Prostate gland (tissue), 2 donors: ENCODE measurements around the gene PSRC1. TPM values are rescaled to one million over a fixed set of nuclear protein-coding genes. Genes with fewer than 3 reads are reported as not detected.

Experiments
- DNase-seq: peaks from one replicate; pipeline ENCODE4 v3.0.0-alpha.2; 2019; ENCODE audit warnings: low spot score
- H3K27ac ChIP-seq, 2 donors: fragments of 200-600 bp; sonication (generic); 2 replicates each; pipeline ENCODE4 v1.5.1; 2017 to 2019
- H3K27me3 ChIP-seq: fragments of 200-600 bp; sonication (generic); replicated peaks from 2 replicates; pipeline ENCODE4 v1.5.1; 2019; ENCODE audit not compliant: insufficient read depth
- H3K36me3 ChIP-seq, 2 donors: fragments of 200-600 bp; sonication (generic); 1 replicate in 1 of 2; 2 replicates in 1 of 2; pipeline versions ENCODE4 v1.5.1 to v1.8.1; 2017 to 2019
- H3K4me1 ChIP-seq: fragments of 200-600 bp; sonication (generic); replicated peaks from 2 replicates; pipeline ENCODE4 v1.5.1; 2019
- H3K4me3 ChIP-seq, 2 donors: fragments of 200-600 bp; sonication (generic); 2 replicates each; pipeline ENCODE4 v1.5.1; 2017 to 2019
- H3K9me3 ChIP-seq: fragments of 200-600 bp; sonication (generic); 2 replicates; pipeline ENCODE4 v1.5.1; 2017
- POLR2A ChIP-seq: fragments of 450-650 bp; IDR thresholded peaks from one replicate; pipeline ENCODE4 v1.6.1; 2016; ENCODE audit warnings: antibody characterized with exemption, mild to moderate bottlenecking
- POLR2AphosphoS5 ChIP-seq: sonication (generic); formaldehyde crosslinking; IDR thresholded peaks from one replicate; pipeline ENCODE4 v1.6.1; 2017; ENCODE audit warnings: antibody characterized with exemption
- WGBS: methylation state at CpG from one replicate; pipeline ENCODE4 v1.1.5; 2018; 5-methylcytosine and 5-hydroxymethylcytosine counted together
- intact Hi-C: fragments of 100-400 bp; cut with DNase I; formaldehyde crosslinking; loops from one replicate; pipeline ENCODE4 v1.14.2; 2022
- total RNA-seq, 2 donors: library from RNA; depleted of rRNA; stranded (reverse); fragments of >200 nt; gene quantifications; one replicate each; pipeline ENCODE4 v1.1.0, GENCODE V29; 2016
- TF ChIP-seq, protein P1 (sequence below), 4 experiments: fragments of 200-600 bp in 2 of 4; fragments of 450-650 bp in 2 of 4; sonication (generic) in 2 of 4; IDR thresholded peaks; 1 replicate in 3 of 4; 2 replicates in 1 of 4; pipeline ENCODE4 v1.5.1; 2016 to 2019; ENCODE audit warnings: antibody characterized with exemption in 4 of 4, mild to moderate bottlenecking in 2 of 4, moderate library complexity in 2 of 4

PSRC1 gene
- total RNA-seq, 2 donors from 2014 or later = 9.1 to 40.0 TPM

DNA sequence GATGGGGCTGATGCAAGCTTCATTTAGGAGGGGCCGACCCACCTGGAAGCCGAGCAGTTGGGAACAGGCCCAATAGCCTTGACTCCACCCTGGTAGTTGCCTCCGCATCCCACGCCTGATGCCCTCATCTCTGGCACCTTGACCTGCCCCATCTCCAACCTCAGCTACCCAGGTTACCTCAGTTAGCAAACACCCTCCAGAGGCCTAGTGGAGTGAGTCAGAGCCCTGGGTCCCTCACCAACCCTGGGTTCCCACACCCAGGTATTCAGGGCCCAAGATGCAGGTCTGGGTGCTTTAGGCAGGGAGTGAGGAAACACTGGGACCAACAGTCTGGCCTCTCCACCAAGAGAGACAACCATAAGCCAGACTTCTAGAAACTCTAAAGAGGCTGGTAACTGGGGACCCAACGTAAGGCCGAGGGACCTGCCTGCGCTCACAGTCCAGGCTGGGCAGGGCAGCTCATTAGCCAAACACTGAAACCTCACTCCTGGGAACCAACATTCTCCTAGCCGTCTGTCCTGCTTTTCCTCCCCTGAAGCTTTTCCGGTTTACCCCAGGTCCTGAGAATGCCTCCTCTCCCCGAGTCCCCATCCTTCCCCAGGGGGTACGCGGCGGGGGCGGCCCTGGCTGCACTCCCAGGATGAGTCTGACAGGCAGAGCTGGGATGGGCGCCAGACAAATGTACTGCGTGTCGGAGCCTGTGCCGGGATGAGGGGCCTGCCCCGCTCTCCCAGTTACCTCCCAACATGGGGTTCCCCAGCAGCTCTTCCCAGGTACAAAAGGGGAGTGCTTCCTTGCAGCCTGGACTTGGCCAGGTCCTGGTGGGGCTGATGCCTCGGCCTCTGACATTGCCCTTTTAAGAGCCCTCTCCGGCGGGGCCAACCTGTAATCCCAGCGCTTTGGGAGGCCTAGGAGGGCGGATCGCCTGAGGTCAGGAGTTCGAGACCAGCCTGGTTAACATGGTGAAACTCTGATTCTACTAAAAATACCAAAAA is 42.5 kb downstream of the PSRC1 start:
- H3K9me3 ChIP-seq = no peaks in the 10 kb centered on the region
- TF ChIP-seq, protein P1, sequence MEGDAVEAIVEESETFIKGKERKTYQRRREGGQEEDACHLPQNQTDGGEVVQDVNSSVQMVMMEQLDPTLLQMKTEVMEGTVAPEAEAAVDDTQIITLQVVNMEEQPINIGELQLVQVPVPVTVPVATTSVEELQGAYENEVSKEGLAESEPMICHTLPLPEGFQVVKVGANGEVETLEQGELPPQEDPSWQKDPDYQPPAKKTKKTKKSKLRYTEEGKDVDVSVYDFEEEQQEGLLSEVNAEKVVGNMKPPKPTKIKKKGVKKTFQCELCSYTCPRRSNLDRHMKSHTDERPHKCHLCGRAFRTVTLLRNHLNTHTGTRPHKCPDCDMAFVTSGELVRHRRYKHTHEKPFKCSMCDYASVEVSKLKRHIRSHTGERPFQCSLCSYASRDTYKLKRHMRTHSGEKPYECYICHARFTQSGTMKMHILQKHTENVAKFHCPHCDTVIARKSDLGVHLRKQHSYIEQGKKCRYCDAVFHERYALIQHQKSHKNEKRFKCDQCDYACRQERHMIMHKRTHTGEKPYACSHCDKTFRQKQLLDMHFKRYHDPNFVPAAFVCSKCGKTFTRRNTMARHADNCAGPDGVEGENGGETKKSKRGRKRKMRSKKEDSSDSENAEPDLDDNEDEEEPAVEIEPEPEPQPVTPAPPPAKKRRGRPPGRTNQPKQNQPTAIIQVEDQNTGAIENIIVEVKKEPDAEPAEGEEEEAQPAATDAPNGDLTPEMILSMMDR (IDR thresholded peaks at IDR 0.05) = peak in 1 of 4 experiments; percentile 12
- TF ChIP-seq POLR2A (no peak), POLR2AphosphoS5 (peak; percentile 60)
- intact Hi-C loops = no loop called here
- peak; percentile 71 for DNase-seq
- no peak overlapping the region for H3K4me3 ChIP-seq
- H3K4me1 ChIP-seq = no peaks in the 10 kb centered on the region
- H3K27me3 ChIP-seq = no peaks in the 10 kb centered on the region
- WGBS = 11% methylated on average over 26 of the region's 26 CpGs
- H3K36me3 ChIP-seq = peaks cover 5 to 6% of the 10 kb centered on the region in 2 donors
- H3K27ac ChIP-seq = peak overlapping the region; percentile 49 to 68

DNA sequence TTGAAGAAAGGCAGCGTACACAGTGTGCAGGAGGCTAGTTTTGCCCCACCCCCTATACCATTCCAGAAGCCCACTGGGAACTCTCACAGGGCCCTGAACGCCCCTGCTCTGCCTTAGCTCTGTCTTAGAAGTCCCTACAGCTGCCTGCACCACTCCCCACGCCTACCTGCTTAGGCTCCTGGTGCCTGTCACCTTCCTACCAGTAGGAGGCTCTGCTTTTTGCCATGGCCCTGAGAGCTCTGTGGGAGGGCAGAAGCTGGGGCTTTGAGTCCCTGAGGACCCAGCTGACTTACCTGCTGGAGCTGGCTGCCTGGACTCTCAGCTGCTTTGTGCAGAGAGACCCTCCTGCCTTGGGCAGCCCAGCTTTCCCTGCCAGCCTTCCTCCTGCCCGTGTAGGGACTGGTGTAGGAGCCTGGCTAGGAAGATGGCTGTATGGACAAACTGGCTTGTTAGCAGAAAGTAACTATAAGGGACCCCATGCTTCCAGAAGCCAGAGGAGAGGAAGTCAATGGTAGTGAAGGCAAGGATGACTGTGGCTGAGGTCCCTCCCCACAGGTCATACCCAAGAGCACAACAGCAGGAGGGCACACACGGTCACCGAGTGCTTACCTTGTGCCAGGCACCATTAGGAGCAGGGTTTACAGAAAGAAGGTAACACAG is 43.4 kb downstream of the PSRC1 start:
- Histone ChIP-seq H3K4me3 (no peak overlapping the region), H3K27me3 (no peaks in the 10 kb centered on the region), H3K36me3 (peaks cover 6 to 10% of the 10 kb centered on the region in 2 donors), H3K9me3 (no peaks in the 10 kb centered on the region), H3K4me1 (no peaks in the 10 kb centered on the region), H3K27ac (peak overlapping the region; percentile 25 to 68)
- 46% methylated on average over 6 of the region's 6 CpGs for WGBS
- no peak for TF ChIP-seq POLR2A
- TF ChIP-seq, protein P1 (IDR thresholded peaks at IDR 0.05) = peak in 3 of 4 experiments; percentile 18 to 56 (median 45)
- intact Hi-C loops = no loop called here
- DNase-seq = no peak

- Histone ChIP-seq H3K36me3 (peaks cover 6 to 10% of the 10 kb centered on the region in 2 donors), H3K4me1 (no peaks in the 10 kb centered on the region), H3K9me3 (no peaks in the 10 kb centered on the region), H3K27ac (no peak overlapping the region), H3K4me3 (no peak overlapping the region), H3K27me3 (no peaks in the 10 kb centered on the region)
- intact Hi-C loops = no loop called here
- DNase-seq = no peak
- TF ChIP-seq, protein P1 (IDR thresholded peaks at IDR 0.05) = no peak
- TF ChIP-seq POLR2A (no peak), POLR2AphosphoS5 (no peak)
- WGBS = 68% methylated on average over 5 of the region's 5 CpGs
These were observed 43.9 kb downstream of the PSRC1 start for GRCh38 chr1:109239047-109239408.

DNA sequence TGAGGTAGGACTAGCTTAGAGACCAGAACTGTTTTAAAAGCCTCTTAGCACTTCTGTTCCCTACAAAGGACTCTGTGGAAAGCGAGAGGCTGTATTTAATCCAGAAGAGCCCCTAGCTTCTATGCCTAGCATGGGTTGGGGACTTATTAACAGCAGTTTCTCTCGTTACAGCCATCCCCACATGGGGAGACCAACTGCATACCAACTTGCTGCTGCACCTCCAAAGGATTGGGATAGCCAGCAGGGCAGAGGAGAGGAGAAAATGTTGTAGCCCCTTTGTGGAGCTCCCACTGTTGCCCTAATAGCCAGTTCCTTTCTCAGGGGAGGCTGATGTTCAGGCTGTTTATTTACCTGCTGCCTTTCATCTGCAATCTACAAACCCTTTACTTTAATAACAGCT is 44.6 kb downstream of the PSRC1 start:
- TF ChIP-seq POLR2AphosphoS5 (no peak), POLR2A (no peak)
- TF ChIP-seq, protein P1 (IDR thresholded peaks at IDR 0.05) = no peak
- Histone ChIP-seq H3K36me3 (peaks cover 6 to 10% of the 10 kb centered on the region in 2 donors), H3K27ac (no peak overlapping the region)

More for the DNA sequence above, 44.6 kb downstream of the PSRC1 start:
- Histone ChIP-seq H3K27me3 (no peaks in the 10 kb centered on the region), H3K4me3 (no peak overlapping the region), H3K4me1 (no peaks in the 10 kb centered on the region), H3K9me3 (no peaks in the 10 kb centered on the region)
- intact Hi-C loops = no loop called here
- 75% methylated on average over 2 of the region's 2 CpGs for WGBS
- no peak for DNase-seq
